ENCODE results near the gene VSIG10. TPM values are rescaled to one million over a fixed set of nuclear protein-coding genes. Genes with fewer than 3 reads are reported as not detected.

Gene VSIG10
- total RNA-seq, 1 donor from 2014 or later, result 2.4 TPM

DNA sequence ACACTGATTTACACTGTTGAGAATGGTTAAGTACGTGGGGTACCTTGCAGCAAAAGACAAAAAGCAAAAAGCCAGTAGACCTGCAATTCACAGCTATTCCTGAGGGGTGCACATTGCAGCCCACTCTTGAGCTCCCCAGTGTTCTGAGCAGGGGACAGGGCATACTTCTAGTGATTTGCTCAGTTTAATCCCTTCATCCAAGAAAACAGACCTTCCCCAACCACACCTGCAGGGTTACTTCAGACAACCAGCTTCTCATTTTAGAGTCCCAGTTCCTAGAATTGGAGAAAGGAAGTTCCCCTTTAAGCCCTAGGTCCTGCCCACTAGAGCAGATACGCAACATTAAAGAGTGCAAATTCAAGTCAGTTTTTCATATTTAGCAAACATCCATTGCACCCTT, 39.2 kb downstream of the VSIG10 start:
- H3K9me3 Mint-ChIP-seq, result no peaks in the 10 kb centered on the region
- peaks cover 40% of the 10 kb centered on the region for H3K4me1 Mint-ChIP-seq
- DNase-seq (no peak), ATAC-seq (ENCODE audit: low read depth) (peak; percentile 28)
- CTCF ChIA-PET, result interaction anchor here (1.1 to 2.4 kb wide), 5 partner anchors 8 to 312 kb away, joined by 3 to 8 read pairs (median 4); partner anchors contain the start of gene SUDS3
- intact Hi-C loops (cut with micrococcal nuclease), result loop anchor here (2.0 to 5.0 kb wide), 3 partner anchors 58 to 313 kb away; partner anchors contain the start of genes PEBP1 and SUDS3
- TF ChIP-seq, protein P1, sequence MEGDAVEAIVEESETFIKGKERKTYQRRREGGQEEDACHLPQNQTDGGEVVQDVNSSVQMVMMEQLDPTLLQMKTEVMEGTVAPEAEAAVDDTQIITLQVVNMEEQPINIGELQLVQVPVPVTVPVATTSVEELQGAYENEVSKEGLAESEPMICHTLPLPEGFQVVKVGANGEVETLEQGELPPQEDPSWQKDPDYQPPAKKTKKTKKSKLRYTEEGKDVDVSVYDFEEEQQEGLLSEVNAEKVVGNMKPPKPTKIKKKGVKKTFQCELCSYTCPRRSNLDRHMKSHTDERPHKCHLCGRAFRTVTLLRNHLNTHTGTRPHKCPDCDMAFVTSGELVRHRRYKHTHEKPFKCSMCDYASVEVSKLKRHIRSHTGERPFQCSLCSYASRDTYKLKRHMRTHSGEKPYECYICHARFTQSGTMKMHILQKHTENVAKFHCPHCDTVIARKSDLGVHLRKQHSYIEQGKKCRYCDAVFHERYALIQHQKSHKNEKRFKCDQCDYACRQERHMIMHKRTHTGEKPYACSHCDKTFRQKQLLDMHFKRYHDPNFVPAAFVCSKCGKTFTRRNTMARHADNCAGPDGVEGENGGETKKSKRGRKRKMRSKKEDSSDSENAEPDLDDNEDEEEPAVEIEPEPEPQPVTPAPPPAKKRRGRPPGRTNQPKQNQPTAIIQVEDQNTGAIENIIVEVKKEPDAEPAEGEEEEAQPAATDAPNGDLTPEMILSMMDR (IDR thresholded peaks at IDR 0.05), result no peak
- peaks cover 2% of the 10 kb centered on the region for H3K36me3 Mint-ChIP-seq (ENCODE audit: low read depth)
- no peak overlapping the region for H3K27ac Mint-ChIP-seq
- peak overlapping the region; percentile 67 for H3K4me3 Mint-ChIP-seq
- peaks cover 10% of the 10 kb centered on the region for H3K27me3 Mint-ChIP-seq
- POLR2A ChIA-PET, result interaction anchor here (0.8 to 0.9 kb wide), 2 partner anchors 48 to 155 kb away, joined by 4 to 12 read pairs; partner anchors contain the start of gene RFC5

DNA sequence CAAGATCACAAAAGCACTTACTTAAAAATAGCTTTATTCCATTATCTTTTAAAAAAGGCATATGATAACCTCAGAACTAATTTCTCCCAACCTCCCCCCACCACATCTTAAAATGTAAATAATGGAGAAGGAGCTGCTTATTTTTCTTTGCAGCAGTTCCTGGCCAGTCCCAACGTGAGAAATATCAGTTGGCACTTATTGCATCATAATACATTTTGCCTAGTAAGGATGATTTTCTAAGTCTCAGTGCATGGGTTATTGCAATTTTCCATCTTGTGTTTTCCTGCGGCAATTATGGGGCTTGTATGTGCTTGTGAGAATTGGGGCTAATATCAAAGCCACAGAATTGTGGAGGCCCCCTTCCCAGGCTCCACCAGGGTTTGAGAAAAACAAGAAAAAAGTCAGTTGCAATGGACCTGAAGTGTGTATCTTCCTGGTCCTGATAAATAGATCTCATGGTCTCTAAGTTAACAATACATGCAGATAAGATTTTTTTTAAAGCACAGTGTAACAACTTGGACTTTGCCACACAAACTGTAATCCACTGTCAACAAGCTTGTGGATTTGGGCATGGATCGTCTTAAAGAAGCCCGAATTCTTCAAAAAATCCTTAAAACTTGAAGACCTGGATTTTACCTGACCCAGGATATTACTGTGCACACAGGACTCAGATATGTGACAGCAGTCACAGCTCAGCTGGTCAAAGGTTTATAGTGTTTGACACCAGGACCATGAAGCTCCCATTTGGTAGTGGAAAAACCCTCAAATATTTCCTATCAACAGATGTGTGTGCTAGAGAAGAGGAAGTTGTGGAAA, 40.0 kb downstream of the VSIG10 start:
- CTCF ChIA-PET, result interaction anchor here (1.4 to 1.8 kb wide), 3 partner anchors 9 to 313 kb away, joined by 3 to 4 read pairs (median 4); partner anchors contain the start of gene SUDS3
- peak overlapping the region; percentile 60 for H3K4me3 Mint-ChIP-seq
- no peaks in the 10 kb centered on the region for H3K9me3 Mint-ChIP-seq
- POLR2A ChIA-PET, result no interaction called here
- H3K4me1 Mint-ChIP-seq, result peaks cover 44% of the 10 kb centered on the region
- H3K36me3 Mint-ChIP-seq (ENCODE audit: low read depth), result peaks cover 2% of the 10 kb centered on the region
- peaks cover 10% of the 10 kb centered on the region for H3K27me3 Mint-ChIP-seq
- no peak for DNase-seq
- TF ChIP-seq, protein P1 (IDR thresholded peaks at IDR 0.05), result no peak
- intact Hi-C loops (cut with micrococcal nuclease), result loop anchor here (2.0 to 5.0 kb wide), 4 partner anchors 41 to 314 kb away; partner anchors contain the start of genes PEBP1, SUDS3 and VSIG10
- no peak for ATAC-seq (ENCODE audit: low read depth)
- H3K27ac Mint-ChIP-seq, result no peak overlapping the region

DNA sequence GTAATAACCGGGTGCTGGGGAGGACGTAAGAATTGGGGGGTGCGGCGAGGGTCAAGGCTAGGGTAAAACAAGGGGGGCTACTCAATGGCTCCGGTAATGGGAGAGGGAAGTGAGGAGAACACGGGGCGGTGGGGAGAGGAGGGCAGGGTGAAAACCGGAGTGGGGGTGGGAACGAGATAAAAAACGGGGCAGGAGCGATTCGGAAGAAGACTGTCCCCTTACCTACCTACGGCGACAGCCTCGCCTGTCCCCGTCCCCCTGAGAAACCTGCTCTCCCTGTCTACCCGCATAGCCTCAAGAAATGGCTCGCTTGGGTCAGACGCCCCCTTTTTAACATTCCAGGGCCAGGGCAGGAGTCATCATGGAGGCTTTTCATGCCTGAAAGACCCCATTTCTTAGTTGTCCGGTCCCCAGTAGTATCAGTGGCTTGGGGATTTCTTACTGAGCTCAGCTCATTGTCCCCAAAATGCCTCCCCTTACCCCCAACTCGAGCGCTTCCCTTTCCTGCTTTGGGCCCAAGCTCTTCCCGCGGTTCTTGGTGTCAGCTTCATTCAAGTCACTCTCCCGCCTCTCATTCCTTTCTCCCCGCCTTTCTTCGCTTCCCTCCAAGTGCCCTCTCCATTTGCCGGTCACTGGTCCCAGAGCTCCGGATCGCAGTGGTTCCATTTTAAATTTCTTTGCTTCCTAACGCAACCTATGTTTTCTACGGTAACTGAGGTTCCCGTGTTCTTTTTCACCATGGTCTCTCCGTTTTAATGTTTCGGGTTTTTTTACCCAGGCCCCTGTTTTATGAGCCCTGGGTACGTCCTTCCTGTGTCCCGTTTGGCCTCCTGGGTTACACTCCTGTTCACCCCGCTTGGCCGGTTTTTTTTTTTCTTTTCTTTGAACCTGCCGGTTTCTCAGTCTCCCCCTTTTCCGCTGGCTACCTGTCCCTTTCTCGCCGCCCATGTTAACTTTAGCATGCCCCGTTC, 41.7 kb downstream of the VSIG10 start:
- ATAC-seq (ENCODE audit: low read depth) (no peak), DNase-seq (peak; percentile 20)
- TF ChIP-seq, protein P1 (IDR thresholded peaks at IDR 0.05), result no peak
- H3K27ac Mint-ChIP-seq, result peak overlapping the region; percentile 88
- ChIA-PET POLR2A (interaction anchor here (0.5 to 2.9 kb wide), 9 partner anchors 25 to 314 kb away, joined by 3 to 10 read pairs (median 4); partner anchors contain the start of genes PEBP1 and SUDS3), CTCF (no interaction called here)
- H3K4me1 Mint-ChIP-seq, result peaks cover 44% of the 10 kb centered on the region
- peak overlapping the region; percentile 86 for H3K4me3 Mint-ChIP-seq
- H3K9me3 Mint-ChIP-seq, result no peaks in the 10 kb centered on the region
- peaks cover 2% of the 10 kb centered on the region for H3K27me3 Mint-ChIP-seq
- peaks cover 2% of the 10 kb centered on the region for H3K36me3 Mint-ChIP-seq (ENCODE audit: low read depth)
- intact Hi-C loops (cut with micrococcal nuclease), result loop anchor here (1.0 to 5.0 kb wide), 5 partner anchors 27 to 315 kb away; partner anchors contain the start of genes RFC5, SUDS3 and VSIG10

DNA sequence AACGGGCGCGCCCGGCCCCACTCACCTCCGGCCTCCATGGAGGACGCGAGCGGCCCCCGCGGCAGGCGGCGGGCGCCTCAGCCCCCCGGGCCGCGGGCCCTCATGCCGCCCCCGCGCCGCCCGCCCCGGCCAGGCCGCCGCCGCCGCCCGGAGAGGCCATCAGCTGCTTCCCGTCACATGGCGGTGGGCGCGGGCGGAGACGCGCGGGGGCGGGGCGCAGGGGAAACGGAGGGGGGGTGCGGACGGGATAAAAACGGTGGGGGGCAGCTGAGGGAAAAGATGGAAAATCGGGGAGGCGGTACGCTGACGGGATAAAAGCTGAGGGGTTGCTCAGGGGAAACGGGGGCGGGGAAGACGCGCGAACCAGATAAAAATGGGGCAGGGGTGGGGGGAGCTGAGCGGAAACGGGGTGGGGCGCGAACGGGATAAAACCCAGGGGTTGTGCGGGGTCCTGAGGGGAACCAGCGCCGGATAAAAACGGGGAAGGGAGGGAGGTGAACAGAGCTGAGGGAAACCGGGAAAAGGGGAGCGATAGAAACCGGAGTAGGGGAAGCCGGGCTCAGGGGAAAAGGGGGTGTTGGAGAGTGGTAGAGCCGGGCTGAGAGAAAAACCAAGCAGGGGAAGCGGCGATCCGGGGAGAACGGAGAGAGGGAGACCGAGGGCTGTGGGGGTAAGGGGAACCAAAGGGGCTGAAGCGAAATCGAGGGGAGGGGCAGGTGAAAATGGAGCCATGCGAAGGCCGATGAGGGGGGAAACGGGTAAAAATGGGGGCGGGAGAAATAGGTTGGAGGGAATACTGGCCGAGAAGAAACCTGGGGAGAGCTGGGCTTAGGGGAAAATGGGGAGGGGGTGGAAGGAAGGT, 42.6 kb downstream of the VSIG10 start, which contains the start of gene WSB2:
Gene WSB2, minus strand, starts transcription at position 169 of the 862 bp plus-strand sequence. Its CDS starts 131 bp downstream, at position 38.
- ChIA-PET POLR2A (interaction anchor here (0.6 to 2.9 kb wide), 9 partner anchors 27 to 315 kb away, joined by 3 to 18 read pairs (median 4); partner anchors contain the start of genes PEBP1, RFC5 and SUDS3), CTCF (no interaction called here)
- peaks cover 2% of the 10 kb centered on the region for H3K36me3 Mint-ChIP-seq (ENCODE audit: low read depth)
- H3K27ac Mint-ChIP-seq, result peak within 1 kb of the TSS; percentile 88
- no peaks in the 10 kb centered on the region for H3K9me3 Mint-ChIP-seq
- TF ChIP-seq, protein P1 (IDR thresholded peaks at IDR 0.05), result no peak
- H3K27me3 Mint-ChIP-seq, result no peaks in the 10 kb centered on the region
- peak; percentile 46 for ATAC-seq (ENCODE audit: low read depth)
- intact Hi-C loops (cut with micrococcal nuclease), result loop anchor here (1.0 to 5.0 kb wide), 4 partner anchors 26 to 316 kb away; partner anchors contain the start of genes RFC5 and SUDS3
- H3K4me3 Mint-ChIP-seq, result peak within 1 kb of the TSS; percentile 86
- peaks cover 46% of the 10 kb centered on the region for H3K4me1 Mint-ChIP-seq
- DNase-seq, result peak; percentile 63

Data from activated B cell treated with CpG ODN at 0.5 μM for 24 hours (primary cell).